Mesenchymal stem cell (in vitro differentiated cells and primary cell): Measurements from ENCODE around the gene CYSRT1.

Experiments
- DNase-seq: peaks from one replicate; pipeline ENCODE4 v3.0.0-alpha.2; 2013
- H2AFZ ChIP-seq: one replicate; pipeline ENCODE4 v1.6.1; 2013; ENCODE audit warnings: low read depth, mild to moderate bottlenecking, control low read depth, inconsistent platforms, low read length, moderate library complexity
- H2AK5ac ChIP-seq: 2 replicates; pipeline ENCODE4 v1.6.1; 2013; ENCODE audit warnings: low read length, moderate library complexity, mild to moderate bottlenecking, inconsistent platforms; ENCODE audit not compliant: severe bottlenecking
- H2BK120ac ChIP-seq: one replicate; pipeline ENCODE4 v1.6.1; 2013; ENCODE audit warnings: low read depth, mild to moderate bottlenecking, inconsistent platforms, low read length, moderate library complexity
- H2BK12ac ChIP-seq, 2 experiments: one replicate each; pipeline ENCODE4 v1.6.1; 2013; ENCODE audit warnings: inconsistent platforms in 2 of 2, low read length in 2 of 2, mild to moderate bottlenecking in 2 of 2, moderate library complexity in 2 of 2, control low read depth in 1 of 2
- H2BK15ac ChIP-seq: one replicate; pipeline ENCODE4 v1.6.1; 2013; ENCODE audit warnings: mild to moderate bottlenecking, low read depth, inconsistent platforms; ENCODE audit not compliant: poor library complexity, severe bottlenecking
- H2BK5ac ChIP-seq: 2 replicates; pipeline ENCODE4 v1.6.1; 2013; ENCODE audit warnings: low read depth, mild to moderate bottlenecking, low read length, control low read depth, inconsistent platforms; ENCODE audit not compliant: poor library complexity, severe bottlenecking
- H3K14ac ChIP-seq, 2 experiments: one replicate each; pipeline ENCODE4 v1.6.1; 2013; ENCODE audit warnings: inconsistent platforms in 2 of 2, low read length in 2 of 2, control low read depth in 1 of 2, mild to moderate bottlenecking in 1 of 2, moderate library complexity in 1 of 2
- H3K18ac ChIP-seq, 2 experiments: one replicate each; pipeline ENCODE4 v1.6.1; 2013; ENCODE audit warnings: inconsistent platforms in 2 of 2, low read length in 2 of 2, control low read depth in 1 of 2, low read depth in 1 of 2, mild to moderate bottlenecking in 1 of 2
- H3K23ac ChIP-seq, 2 experiments: one replicate each; pipeline ENCODE4 v1.6.1; 2013; ENCODE audit warnings: inconsistent platforms in 2 of 2, low read length in 2 of 2, mild to moderate bottlenecking in 2 of 2, moderate library complexity in 2 of 2, control low read depth in 1 of 2
- H3K27ac ChIP-seq: 2 replicates; pipeline ENCODE4 v1.5.1; 2013; ENCODE audit warnings: mild to moderate bottlenecking, moderate library complexity, low read length, control low read depth, inconsistent platforms; ENCODE audit not compliant: poor library complexity, severe bottlenecking
- H3K27me3 ChIP-seq, 2 experiments: 2 replicates each; pipeline versions ENCODE4 v1.6.1 to v1.7.0; 2013; ENCODE audit warnings: low read length in 2 of 2, mild to moderate bottlenecking in 2 of 2, moderate library complexity in 2 of 2, control low read depth in 1 of 2, inconsistent platforms in 1 of 2; ENCODE audit not compliant: control insufficient read depth in 1 of 2, insufficient read depth in 1 of 2
- H3K36me3 ChIP-seq, 2 experiments: 2 replicates each; pipeline versions ENCODE4 v1.6.1 to v1.7.0; 2013; ENCODE audit warnings: low read length in 2 of 2, control low read depth in 1 of 2, inconsistent platforms in 1 of 2, low read depth in 1 of 2, mild to moderate bottlenecking in 1 of 2; ENCODE audit not compliant: insufficient read depth in 2 of 2, control insufficient read depth in 1 of 2
- H3K4ac ChIP-seq, 2 experiments: one replicate each; pipeline ENCODE4 v1.6.1; 2013; ENCODE audit warnings: inconsistent platforms in 2 of 2, low read length in 2 of 2, mild to moderate bottlenecking in 2 of 2, moderate library complexity in 2 of 2, control low read depth in 1 of 2, low read depth in 1 of 2
- H3K4me1 ChIP-seq: 2 replicates; pipeline ENCODE4 v1.6.1; 2013; ENCODE audit warnings: low read depth, low read length, control low read depth; ENCODE audit not compliant: control insufficient read depth, insufficient read depth
- H3K4me2 ChIP-seq: 2 replicates; pipeline ENCODE4 v1.6.1; 2013; ENCODE audit warnings: low read length, mild to moderate bottlenecking, inconsistent platforms; ENCODE audit not compliant: poor library complexity, severe bottlenecking
- H3K4me3 ChIP-seq, 2 experiments: 2 replicates each; pipeline versions ENCODE4 v1.5.1 to v1.7.0; 2013; ENCODE audit warnings: low read length in 2 of 2, mild to moderate bottlenecking in 2 of 2, control low read depth in 1 of 2, low read depth in 1 of 2; ENCODE audit not compliant: insufficient read depth in 1 of 2
- H3K79me1 ChIP-seq: replicated peaks from 2 replicates; pipeline ENCODE4 v1.6.1; 2013; ENCODE audit warnings: mild to moderate bottlenecking, control low read depth, low read length, inconsistent platforms; ENCODE audit not compliant: poor library complexity, severe bottlenecking
- H3K9ac ChIP-seq: 2 replicates; pipeline ENCODE4 v1.7.0; 2013; ENCODE audit warnings: mild to moderate bottlenecking, low read length, moderate library complexity
- H3K9me3 ChIP-seq: 2 replicates; pipeline ENCODE4 v1.7.0; 2013; ENCODE audit warnings: mild to moderate bottlenecking, low read length; ENCODE audit not compliant: control insufficient read depth
- H4K8ac ChIP-seq: one replicate; pipeline ENCODE4 v1.6.1; 2013; ENCODE audit warnings: inconsistent platforms, mild to moderate bottlenecking, low read length, moderate library complexity
- H4K91ac ChIP-seq: one replicate; pipeline ENCODE4 v1.6.1; 2013; ENCODE audit warnings: mild to moderate bottlenecking, low read length, inconsistent platforms
- WGBS: methylation state at CpG from one replicate; pipeline ENCODE4 v1.1.7; 2013; ENCODE audit warnings: mixed read lengths; 5-methylcytosine and 5-hydroxymethylcytosine counted together

The CYSRT1 gene

DNA sequence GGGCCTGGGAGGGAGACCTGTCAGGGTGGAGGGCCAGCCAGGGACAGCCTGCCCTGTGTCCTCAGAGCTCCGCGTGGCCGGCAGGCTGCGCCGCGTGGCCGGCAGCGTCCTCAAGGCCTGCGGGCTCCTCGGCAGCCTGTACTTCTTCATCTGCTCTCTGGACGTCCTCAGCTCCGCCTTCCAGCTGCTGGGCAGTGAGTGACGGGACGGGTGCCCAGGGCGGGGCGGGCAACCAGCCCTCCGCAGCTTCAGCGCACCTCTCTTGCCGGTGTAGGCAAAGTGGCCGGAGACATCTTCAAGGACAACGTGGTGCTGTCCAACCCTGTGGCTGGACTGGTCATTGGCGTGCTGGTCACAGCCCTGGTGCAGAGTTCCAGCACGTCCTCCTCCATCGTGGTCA is 7.5 kb downstream of the CYSRT1 start:
- Histone ChIP-seq H4K91ac (peak overlapping the region; percentile 10), H2BK120ac (no peak overlapping the region), H4K8ac (no peak overlapping the region), H2BK5ac (no peak overlapping the region), H3K9ac (no peak overlapping the region), H2AFZ (no peak overlapping the region), H3K14ac (no peak overlapping the region), H3K23ac (no peak overlapping the region), H3K4me1 (peaks cover 19% of the 10 kb centered on the region), H3K27me3 (peaks cover 0 to 73% of the 10 kb centered on the region in 2 experiments), H3K4ac (no peak overlapping the region), H3K4me2 (no peak overlapping the region), H2BK15ac (no peak overlapping the region), H3K79me1 (peaks cover 10% of the 10 kb centered on the region), H2BK12ac (no peak overlapping the region), H3K18ac (no peak overlapping the region), H2AK5ac (no peak overlapping the region), H3K4me3 (no peak overlapping the region), H3K36me3 (peaks cover 0 to 3% of the 10 kb centered on the region in 2 experiments), H3K27ac (no peak overlapping the region), H3K9me3 (no peaks in the 10 kb centered on the region)
- WGBS: 91% methylated on average over 24 of the region's 24 CpGs
- no peak for DNase-seq

DNA sequence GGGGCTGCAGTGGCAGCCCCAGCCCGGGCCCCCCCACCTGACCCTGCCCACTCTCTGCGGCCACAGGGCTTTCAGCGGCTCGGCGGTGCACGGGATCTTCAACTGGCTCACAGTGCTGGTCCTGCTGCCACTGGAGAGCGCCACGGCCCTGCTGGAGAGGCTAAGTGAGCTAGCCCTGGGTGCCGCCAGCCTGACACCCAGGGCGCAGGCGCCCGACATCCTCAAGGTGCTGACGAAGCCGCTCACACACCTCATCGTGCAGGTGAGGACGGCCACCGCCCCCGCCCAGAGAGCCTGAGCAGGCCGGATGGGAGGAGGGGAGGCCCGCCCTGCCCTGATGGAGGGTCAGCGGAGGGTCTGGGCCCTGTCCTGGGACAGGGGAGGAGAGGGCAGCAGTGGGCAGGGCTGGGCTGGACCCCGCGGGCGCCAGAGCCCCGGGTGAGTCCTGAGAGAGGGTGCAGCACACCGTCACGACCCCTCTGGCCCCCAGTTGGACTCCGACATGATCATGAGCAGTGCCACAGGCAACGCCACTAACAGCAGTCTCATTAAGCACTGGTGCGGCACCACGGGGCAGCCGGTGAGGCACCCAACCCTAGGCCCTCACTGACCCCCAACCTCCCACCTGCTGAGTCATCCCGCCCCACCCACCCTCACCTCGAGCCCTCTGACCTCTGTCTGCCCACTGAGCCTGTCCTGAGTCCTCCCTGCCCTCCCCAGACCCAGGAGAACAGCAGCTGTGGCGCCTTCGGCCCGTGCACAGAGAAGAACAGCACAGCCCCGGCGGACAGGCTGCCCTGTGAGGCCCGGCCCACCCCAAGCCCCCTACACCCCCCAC is 8.4 kb downstream of the CYSRT1 start:
- Histone ChIP-seq H2BK15ac (no peak overlapping the region), H3K4me3 (no peak overlapping the region), H3K27me3 (peaks cover 0 to 68% of the 10 kb centered on the region in 2 experiments), H2AK5ac (no peak overlapping the region), H3K9ac (no peak overlapping the region), H2AFZ (no peak overlapping the region), H2BK120ac (no peak overlapping the region), H3K4ac (no peak overlapping the region), H3K14ac (no peak overlapping the region), H4K91ac (no peak overlapping the region), H3K79me1 (peaks cover 14% of the 10 kb centered on the region), H3K23ac (no peak overlapping the region), H4K8ac (no peak overlapping the region), H3K36me3 (peaks cover 0 to 3% of the 10 kb centered on the region in 2 experiments), H3K4me1 (peaks cover 27% of the 10 kb centered on the region), H3K18ac (no peak overlapping the region), H3K9me3 (no peaks in the 10 kb centered on the region), H2BK12ac (no peak overlapping the region), H3K4me2 (no peak overlapping the region), H2BK5ac (no peak overlapping the region), H3K27ac (no peak overlapping the region)
- 88% methylated on average over 34 of the region's 40 CpGs for WGBS
- DNase-seq: no peak

DNA sequence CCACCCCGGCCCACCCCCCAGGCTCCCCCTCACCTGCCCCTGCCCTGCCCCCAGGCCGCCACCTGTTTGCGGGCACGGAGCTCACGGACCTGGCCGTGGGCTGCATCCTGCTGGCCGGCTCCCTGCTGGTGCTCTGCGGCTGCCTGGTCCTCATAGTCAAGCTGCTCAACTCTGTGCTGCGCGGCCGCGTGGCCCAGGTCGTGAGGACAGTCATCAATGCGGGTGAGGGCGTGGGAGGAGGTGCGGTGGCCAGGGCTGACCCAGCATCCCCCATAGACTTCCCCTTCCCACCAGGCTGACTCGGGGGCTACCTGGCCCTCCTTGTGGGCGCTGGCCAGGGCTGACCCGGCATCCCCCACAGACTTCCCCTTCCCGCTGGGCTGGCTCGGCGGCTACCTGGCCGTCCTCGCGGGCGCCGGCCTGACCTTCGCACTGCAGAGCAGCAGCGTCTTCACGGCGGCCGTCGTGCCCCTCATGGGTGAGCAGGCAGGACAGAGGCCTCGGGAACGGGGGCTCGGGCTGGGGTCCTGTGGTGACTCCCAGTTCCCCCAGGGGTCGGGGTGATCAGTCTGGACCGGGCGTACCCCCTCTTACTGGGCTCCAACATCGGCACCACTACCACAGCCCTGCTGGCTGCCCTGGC is 9.2 kb downstream of the CYSRT1 start:
- Histone ChIP-seq H3K18ac (no peak overlapping the region), H2BK12ac (no peak overlapping the region), H2BK5ac (no peak overlapping the region), H4K91ac (peak overlapping the region; percentile 6), H3K23ac (no peak overlapping the region), H3K4me3 (no peak overlapping the region), H2AFZ (no peak overlapping the region), H3K14ac (no peak overlapping the region), H2BK15ac (no peak overlapping the region), H3K9ac (no peak overlapping the region), H3K9me3 (no peaks in the 10 kb centered on the region), H3K36me3 (peaks cover 0 to 3% of the 10 kb centered on the region in 2 experiments), H3K27me3 (peaks cover 0 to 60% of the 10 kb centered on the region in 2 experiments), H3K4ac (no peak overlapping the region), H4K8ac (no peak overlapping the region), H3K27ac (no peak overlapping the region), H3K79me1 (peaks cover 21% of the 10 kb centered on the region), H3K4me1 (peaks cover 35% of the 10 kb centered on the region), H3K4me2 (no peak overlapping the region), H2BK120ac (no peak overlapping the region), H2AK5ac (no peak overlapping the region)
- WGBS: 89% methylated on average over 39 of the region's 40 CpGs
- DNase-seq: no peak

DNA sequence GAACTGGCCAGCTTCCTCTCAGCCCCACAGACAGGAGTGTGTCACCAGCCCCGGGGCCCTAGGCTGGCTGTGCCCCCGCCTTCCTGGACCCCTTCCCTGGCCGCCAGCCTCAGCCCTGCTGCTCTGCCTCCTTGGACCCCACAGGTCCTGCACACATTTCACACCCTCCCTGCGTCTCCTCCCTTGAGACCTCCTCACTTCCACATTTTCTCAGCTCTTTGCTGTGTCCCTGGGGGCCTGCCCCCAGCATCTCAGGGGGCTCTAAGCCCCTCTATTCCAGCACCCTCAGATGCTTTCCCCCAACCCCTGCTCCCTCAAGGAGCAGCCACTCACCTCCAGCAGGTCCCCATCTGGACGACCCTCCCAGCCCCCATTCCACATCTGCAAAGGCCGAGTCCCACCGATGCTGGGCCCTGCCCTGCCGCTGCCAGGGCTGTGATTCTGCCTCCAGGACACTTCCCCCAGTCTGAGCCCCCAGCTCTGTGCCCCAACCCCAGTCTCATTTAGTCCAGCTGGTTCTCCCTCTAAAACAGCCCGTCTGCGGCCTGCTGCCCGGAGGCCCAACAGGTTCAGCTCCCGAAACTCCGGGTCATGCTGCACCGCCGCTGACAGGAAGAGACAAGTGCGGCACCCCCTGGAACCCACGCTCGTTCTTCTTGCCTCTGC is 9.9 kb downstream of the CYSRT1 start:
- Histone ChIP-seq H3K9me3 (no peaks in the 10 kb centered on the region), H2BK120ac (no peak overlapping the region), H4K8ac (no peak overlapping the region), H3K27me3 (peaks cover 0 to 53% of the 10 kb centered on the region in 2 experiments), H4K91ac (no peak overlapping the region), H2BK15ac (no peak overlapping the region), H2BK12ac (no peak overlapping the region), H3K23ac (no peak overlapping the region), H3K14ac (no peak overlapping the region), H3K9ac (no peak overlapping the region), H3K27ac (no peak overlapping the region), H3K4ac (no peak overlapping the region), H2BK5ac (no peak overlapping the region), H2AFZ (no peak overlapping the region), H3K4me2 (no peak overlapping the region), H3K36me3 (peaks cover 0 to 3% of the 10 kb centered on the region in 2 experiments), H3K18ac (no peak overlapping the region), H2AK5ac (no peak overlapping the region), H3K4me3 (no peak overlapping the region), H3K4me1 (peaks cover 36% of the 10 kb centered on the region), H3K79me1 (peaks cover 21% of the 10 kb centered on the region)
- 87% methylated on average over 17 of the region's 18 CpGs for WGBS
- no peak for DNase-seq
